B cell (primary cell): ENCODE results near the gene MAN1B1. TPM values are rescaled to one million over a fixed set of nuclear protein-coding genes. Genes with fewer than 3 reads are reported as not detected.

ENCODE experiments used
- ATAC-seq: fragments of 200-7000 bp; cut with Tn5 transposase; one replicate; pipeline ENCODE4 v1.10.0; 2021; ENCODE audit warnings: low read depth, mild to moderate bottlenecking, moderate number of reproducible peaks, moderate library complexity
- CTCF ChIA-PET: fragments of 350-600 bp; sonication (Branson Sonifier 250); formaldehyde crosslinking; loops from one replicate; lab custom pipeline; 2021; ENCODE audit warnings: antibody characterized with exemption, inconsistent platforms; lab: Charles Lee
- POLR2A ChIA-PET: fragments of 350-600 bp; sonication (Branson Sonifier 250); formaldehyde crosslinking; loops from one replicate; lab custom pipeline; 2021; ENCODE audit warnings: antibody characterized with exemption; lab: Charles Lee
- DNase-seq: peaks from one replicate; pipeline ENCODE4 v3.0.0; 2013
- H2AFZ ChIP-seq: 2 replicates; pipeline ENCODE4 v1.6.1; 2012; ENCODE audit warnings: mild to moderate bottlenecking, low read depth, low read length; ENCODE audit not compliant: insufficient read depth, poor library complexity, severe bottlenecking
- H3K27ac ChIP-seq, 2 donors: 1 replicate in 1 of 2; 2 replicates in 1 of 2; pipeline ENCODE4 v1.5.1; 2012 to 2013; ENCODE audit warnings: low read length in 2 of 2, mild to moderate bottlenecking in 2 of 2, moderate library complexity in 1 of 2
- H3K27me3 ChIP-seq, 4 experiments: fragments of 200-600 bp in 1 of 4; sonication (generic) in 1 of 4; replicated peaks in 1 of 4; 1 replicate in 2 of 4; 2 replicates in 2 of 4; pipeline versions ENCODE4 v1.6.1 to v1.7.0; 2013 to 2016; ENCODE audit warnings: low read length in 3 of 4, mild to moderate bottlenecking in 2 of 4, mixed read lengths in 1 of 4, moderate library complexity in 1 of 4; ENCODE audit not compliant: insufficient read depth in 4 of 4, control insufficient read depth in 3 of 4; ENCODE audit errors: control extremely low read depth in 1 of 4
- H3K36me3 ChIP-seq, 2 experiments: replicated peaks in 1 of 2; 1 replicate in 1 of 2; 2 replicates in 1 of 2; pipeline versions ENCODE4 v1.6.1 to v1.7.1; 2013; ENCODE audit warnings: low read length in 1 of 2; ENCODE audit not compliant: insufficient read depth in 2 of 2, control insufficient read depth in 1 of 2; ENCODE audit errors: control extremely low read depth in 1 of 2, extremely low read depth in 1 of 2
- H3K4me1 ChIP-seq, 2 donors: fragments of 200-600 bp in 1 of 2; sonication (generic) in 1 of 2; 1 replicate in 1 of 2; 2 replicates in 1 of 2; pipeline versions ENCODE4 v1.5.1 to v1.6.1; 2013 to 2017; ENCODE audit warnings: low read length in 2 of 2; ENCODE audit not compliant: control insufficient read depth in 2 of 2, insufficient read depth in 2 of 2
- H3K4me2 ChIP-seq: replicated peaks from 2 replicates; pipeline ENCODE3; 2012; ENCODE audit warnings: mild to moderate bottlenecking, low read depth, low read length; ENCODE audit not compliant: poor library complexity, severe bottlenecking
- H3K4me3 ChIP-seq, 5 experiments: fragments of 200-600 bp in 1 of 5; sonication (generic) in 1 of 5; 1 replicate in 3 of 5; 2 replicates in 2 of 5; pipeline versions ENCODE4 v1.5.1 to v1.7.0; 2011 to 2016; ENCODE audit warnings: low read length in 4 of 5, mild to moderate bottlenecking in 4 of 5, low read depth in 2 of 5, control low read depth in 1 of 5, moderate library complexity in 1 of 5; ENCODE audit not compliant: insufficient read depth in 1 of 5; ENCODE audit errors: control extremely low read depth in 1 of 5, extremely low read depth in 1 of 5
- H3K79me2 ChIP-seq: fragments of 200-600 bp; sonication (generic); one replicate; pipeline ENCODE4 v1.6.0; 2016; ENCODE audit warnings: low read length; ENCODE audit not compliant: control insufficient read depth, insufficient read depth
- H3K9ac ChIP-seq: fragments of 200-600 bp; sonication (generic); 2 replicates; pipeline ENCODE4 v1.6.1; 2017; ENCODE audit warnings: mild to moderate bottlenecking, low read length, moderate library complexity
- H3K9me3 ChIP-seq, 3 donors: one replicate each; pipeline versions ENCODE4 v1.6.1 to v1.7.1; 2013; ENCODE audit warnings: low read length in 2 of 3; ENCODE audit not compliant: control insufficient read depth in 2 of 3, insufficient read depth in 1 of 3; ENCODE audit errors: control extremely low read depth in 1 of 3
- H4K20me1 ChIP-seq: 2 replicates; pipeline ENCODE4 v1.6.0; 2012; ENCODE audit warnings: mild to moderate bottlenecking, low read length; ENCODE audit not compliant: insufficient read depth, control insufficient read depth, poor library complexity, severe bottlenecking
- H3K27ac Mint-ChIP-seq: one replicate; pipeline ENCODE4 v1.8.0; 2021; ENCODE audit warnings: mixed read lengths
- H3K27me3 Mint-ChIP-seq: one replicate; pipeline ENCODE4 v1.8.0; 2021; ENCODE audit warnings: mixed read lengths
- H3K4me1 Mint-ChIP-seq: one replicate; pipeline ENCODE4 v1.8.0; 2021; ENCODE audit warnings: mixed read lengths
- H3K4me3 Mint-ChIP-seq: one replicate; pipeline ENCODE4 v1.8.0; 2021; ENCODE audit warnings: mixed read lengths
- H3K9me3 Mint-ChIP-seq: one replicate; pipeline ENCODE4 v1.8.0; 2022; ENCODE audit warnings: mixed read lengths; ENCODE audit not compliant: insufficient read depth
- CTCF ChIP-seq: fragments of 200-600 bp; IDR thresholded peaks from one replicate; pipeline ENCODE4 v1.8.0; 2022; ENCODE audit warnings: antibody characterized with exemption, mild to moderate bottlenecking
- EZH2 ChIP-seq: IDR thresholded peaks from 2 replicates; pipeline ENCODE4 v1.6.1; 2012; ENCODE audit warnings: borderline replicate concordance, low read depth, mild to moderate bottlenecking, moderate library complexity, low read length; ENCODE audit not compliant: insufficient read depth, poor library complexity, severe bottlenecking
- WGBS: methylation state at CpG from one replicate; pipeline ENCODE4 v1.1.5; 2013; ENCODE audit warnings: missing lambda C conversion rate; ENCODE audit not compliant: insufficient coverage; 5-methylcytosine and 5-hydroxymethylcytosine counted together
- intact Hi-C: fragments of 100-400 bp; cut with micrococcal nuclease; formaldehyde crosslinking; loops from one replicate; pipeline ENCODE4 v1.10.0; 2022
- polyA plus RNA-seq: library from polyadenylated mRNA; depleted of rRNA; stranded (reverse); fragments of >200 nt; gene quantifications from 2 replicates; pipeline ENCODE4 v1.2.3, GENCODE V29; 2012
- total RNA-seq, 2 donors: library from RNA; stranded (reverse); fragments of 120-200 nt in 1 of 2; gene quantifications; 1 replicate in 1 of 2; 2 replicates in 1 of 2; pipeline versions ENCODE4 v1.2.3 to v1.2.4, GENCODE V29; 2013 to 2022

The MAN1B1 gene
- total and polyA plus RNA-seq, 2 donors (not counting 1 experiment from before 2014, with no cell fraction given), result 47.0 to 68.4 TPM

- POLR2A ChIA-PET, result interaction anchor here (1.0 kb wide), 1 partner anchor 32 kb away, joined by 3 read pairs; the partner anchor contains the start of gene MAN1B1
These were observed 31.8 kb upstream of the MAN1B1 start for GRCh38 chr9:137054932-137055384.

More at GRCh38 chr9:137054932-137055384, 31.8 kb upstream of the MAN1B1 start:
- DNase-seq, result no peak
- Mint-ChIP-seq H3K9me3 (no peaks in the 10 kb centered on the region), H3K27ac (no peak overlapping the region), H3K4me1 (peaks cover 4% of the 10 kb centered on the region), H3K4me3 (no peak overlapping the region), H3K27me3 (peaks cover 7% of the 10 kb centered on the region)
- Histone ChIP-seq H3K9me3 (peaks cover 0 to 14% (median 0%) of the 10 kb centered on the region in 3 donors), H3K4me3 (no peak overlapping the region), H3K4me2 (no peak overlapping the region), H3K79me2 (no peaks in the 10 kb centered on the region), H3K36me3 (no peaks in the 10 kb centered on the region), H3K9ac (no peak overlapping the region), H3K27ac (no peak overlapping the region), H3K27me3 (peaks cover 0 to 44% (median 24%) of the 10 kb centered on the region in 4 experiments), H4K20me1 (no peaks in the 10 kb centered on the region), H3K4me1 (peaks cover 14 to 15% of the 10 kb centered on the region in 2 donors), H2AFZ (no peak overlapping the region)
- 90% methylated on average over 17 of the region's 17 CpGs for WGBS
- CTCF ChIA-PET, result interaction anchor here (1.1 to 2.3 kb wide), 3 partner anchors 8 to 20 kb away, joined by 3 to 9 read pairs (median 9); no protein-coding TSS in a partner anchor
- intact Hi-C loops, result no loop called here
- ATAC-seq, result no peak
- TF ChIP-seq CTCF, result no peak
- TF ChIP-seq EZH2, result no peak
